Glutamatergic neuron (in vitro differentiated cells): ENCODE data around the gene DAO. TPM values are rescaled to one million over a fixed set of nuclear protein-coding genes. Genes with fewer than 3 reads are reported as not detected.
A peak's percentile ranks its signal among the peaks of the same experiment; 100 is the strongest.

Source experiments
- DNase-seq: peaks from one replicate; pipeline ENCODE4 v3.0.0; 2022
- H3K27ac Mint-ChIP-seq: one replicate; pipeline ENCODE4 v1.8.0; 2020; ENCODE audit warnings: mild to moderate bottlenecking, mixed read lengths, inconsistent platforms; ENCODE audit not compliant: unreplicated experiment
- H3K27me3 Mint-ChIP-seq: one replicate; pipeline ENCODE4 v1.8.0; 2020; ENCODE audit warnings: mild to moderate bottlenecking, moderate library complexity, mixed read lengths, inconsistent platforms; ENCODE audit not compliant: unreplicated experiment
- H3K36me3 Mint-ChIP-seq: one replicate; pipeline ENCODE4 v1.8.0; 2020; ENCODE audit warnings: mild to moderate bottlenecking, mixed read lengths, inconsistent platforms; ENCODE audit not compliant: unreplicated experiment
- H3K4me1 Mint-ChIP-seq: one replicate; pipeline ENCODE4 v1.8.0; 2020; ENCODE audit warnings: mild to moderate bottlenecking, low read depth, mixed read lengths, inconsistent platforms; ENCODE audit not compliant: unreplicated experiment
- H3K4me3 Mint-ChIP-seq: one replicate; pipeline ENCODE4 v1.8.0; 2020; ENCODE audit warnings: mild to moderate bottlenecking, mixed read lengths, inconsistent platforms; ENCODE audit not compliant: unreplicated experiment
- H3K9me3 Mint-ChIP-seq: one replicate; pipeline ENCODE4 v1.8.0; 2020; ENCODE audit warnings: mild to moderate bottlenecking, moderate library complexity, mixed read lengths, inconsistent platforms; ENCODE audit not compliant: unreplicated experiment
- total RNA-seq: library from RNA; stranded (reverse); fragmentation: NEBNext Ultra II Directional; extraction: Animal tissue kit (Norgen Biotek cat#: 25700); gene quantifications from one replicate; pipeline ENCODE4 v1.2.1, GENCODE V29; 2021; ENCODE audit not compliant: unreplicated experiment
- TF ChIP-seq, protein P1 (sequence below): fragments of 200-600 bp; sonication (generic); IDR thresholded peaks from one replicate; pipeline ENCODE4 v1.5.0; 2021; ENCODE audit not compliant: partially characterized antibody, unreplicated experiment

The DAO gene
- total RNA-seq, 1 donor from 2014 or later = not detected

- DNase-seq = no peak
- peaks cover 22% of the 10 kb centered on the region for H3K4me1 Mint-ChIP-seq
- peak overlapping the region; percentile 61 for H3K4me3 Mint-ChIP-seq
- TF ChIP-seq, protein P1, sequence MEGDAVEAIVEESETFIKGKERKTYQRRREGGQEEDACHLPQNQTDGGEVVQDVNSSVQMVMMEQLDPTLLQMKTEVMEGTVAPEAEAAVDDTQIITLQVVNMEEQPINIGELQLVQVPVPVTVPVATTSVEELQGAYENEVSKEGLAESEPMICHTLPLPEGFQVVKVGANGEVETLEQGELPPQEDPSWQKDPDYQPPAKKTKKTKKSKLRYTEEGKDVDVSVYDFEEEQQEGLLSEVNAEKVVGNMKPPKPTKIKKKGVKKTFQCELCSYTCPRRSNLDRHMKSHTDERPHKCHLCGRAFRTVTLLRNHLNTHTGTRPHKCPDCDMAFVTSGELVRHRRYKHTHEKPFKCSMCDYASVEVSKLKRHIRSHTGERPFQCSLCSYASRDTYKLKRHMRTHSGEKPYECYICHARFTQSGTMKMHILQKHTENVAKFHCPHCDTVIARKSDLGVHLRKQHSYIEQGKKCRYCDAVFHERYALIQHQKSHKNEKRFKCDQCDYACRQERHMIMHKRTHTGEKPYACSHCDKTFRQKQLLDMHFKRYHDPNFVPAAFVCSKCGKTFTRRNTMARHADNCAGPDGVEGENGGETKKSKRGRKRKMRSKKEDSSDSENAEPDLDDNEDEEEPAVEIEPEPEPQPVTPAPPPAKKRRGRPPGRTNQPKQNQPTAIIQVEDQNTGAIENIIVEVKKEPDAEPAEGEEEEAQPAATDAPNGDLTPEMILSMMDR = no peak
- H3K9me3 Mint-ChIP-seq = peaks cover 16% of the 10 kb centered on the region
- H3K27ac Mint-ChIP-seq = no peak overlapping the region
- peaks cover 10% of the 10 kb centered on the region for H3K36me3 Mint-ChIP-seq
- peaks cover 14% of the 10 kb centered on the region for H3K27me3 Mint-ChIP-seq
Measured at GRCh38 chr12:108854451-108855283, 25.2 kb upstream of the DAO start.

DNA sequence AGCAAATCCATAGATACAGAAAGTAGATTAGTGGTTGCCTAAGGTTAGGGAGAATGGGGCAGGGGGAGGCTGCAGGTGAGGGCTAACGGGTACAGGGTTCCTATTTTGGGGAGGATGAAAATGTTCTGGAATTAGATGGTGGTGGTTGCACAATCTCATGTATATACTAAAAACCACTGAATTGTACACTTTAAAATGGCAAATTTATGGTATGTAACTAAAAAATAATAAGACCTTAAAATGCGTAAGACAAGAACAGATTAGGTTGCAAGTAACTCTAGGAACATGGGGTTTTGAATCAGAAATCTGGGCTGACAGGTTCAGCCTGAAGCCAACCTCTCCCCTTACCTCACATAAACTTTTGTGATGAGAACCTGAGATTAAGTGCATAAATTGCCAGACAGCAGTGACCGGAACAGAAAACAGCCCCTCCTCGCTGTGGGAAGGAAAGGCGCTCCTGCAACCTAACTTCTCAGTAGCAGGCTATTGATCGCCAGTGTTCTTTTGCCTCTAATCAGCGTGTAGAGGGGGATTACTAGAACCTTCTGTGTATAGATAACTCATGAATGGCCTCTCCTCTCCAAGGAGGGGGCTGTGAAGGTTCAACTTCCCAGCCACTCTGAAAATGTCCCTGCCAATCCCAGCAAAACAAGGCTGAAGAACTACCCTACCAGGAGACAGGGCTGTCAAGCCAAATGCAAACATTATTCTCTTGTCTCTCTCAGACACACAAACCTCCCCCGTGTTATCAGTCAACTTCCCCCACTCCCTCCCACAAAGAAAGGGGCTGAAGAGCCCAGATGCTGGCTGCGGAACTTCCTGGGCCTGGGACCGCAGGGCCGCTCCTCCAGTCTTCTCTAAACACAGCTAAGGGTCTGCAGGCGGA lies 24.4 kb upstream of the DAO start:
- Mint-ChIP-seq H3K36me3 (peaks cover 10% of the 10 kb centered on the region), H3K27ac (no peak overlapping the region), H3K4me3 (peak overlapping the region; percentile 97), H3K27me3 (peaks cover 14% of the 10 kb centered on the region), H3K9me3 (peaks cover 16% of the 10 kb centered on the region), H3K4me1 (peaks cover 22% of the 10 kb centered on the region)
- DNase-seq = no peak
- TF ChIP-seq, protein P1 = no peak

DNA sequence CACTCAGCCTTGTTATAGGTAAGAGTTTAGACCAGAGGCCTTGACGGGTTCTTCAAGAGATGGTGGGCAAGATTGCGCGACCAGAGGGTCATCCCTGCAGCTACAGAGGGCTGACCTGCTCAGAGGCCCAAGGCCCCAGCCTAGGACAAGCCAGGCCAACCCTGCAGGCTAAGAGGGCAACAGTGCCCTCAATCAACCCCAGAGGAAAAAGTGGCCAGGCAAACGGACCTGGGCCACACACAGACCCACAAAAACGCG lies 23.8 kb upstream of the DAO start:
- H3K27me3 Mint-ChIP-seq = peaks cover 14% of the 10 kb centered on the region
- H3K9me3 Mint-ChIP-seq = peaks cover 16% of the 10 kb centered on the region
- peaks cover 10% of the 10 kb centered on the region for H3K36me3 Mint-ChIP-seq
- no peak for DNase-seq
- H3K4me1 Mint-ChIP-seq = peaks cover 19% of the 10 kb centered on the region
- H3K27ac Mint-ChIP-seq = peak overlapping the region; percentile 94
- H3K4me3 Mint-ChIP-seq = peak overlapping the region; percentile 97
- TF ChIP-seq, protein P1 = no peak

GRCh38 chr12:108856428-108857157 lies 23.3 kb upstream of the DAO start:
- peak overlapping the region; percentile 94 for H3K27ac Mint-ChIP-seq
- TF ChIP-seq, protein P1 = no peak
- H3K4me3 Mint-ChIP-seq = peak overlapping the region; percentile 97
- H3K4me1 Mint-ChIP-seq = peaks cover 17% of the 10 kb centered on the region
- H3K36me3 Mint-ChIP-seq = peaks cover 10% of the 10 kb centered on the region
- peaks cover 16% of the 10 kb centered on the region for H3K9me3 Mint-ChIP-seq
- peak; percentile 40 for DNase-seq
- H3K27me3 Mint-ChIP-seq = peaks cover 14% of the 10 kb centered on the region
